Hematopoietic multipotent progenitor cell treated with erythropoietin and hydrocortisone succinate and interleukin-3 and kit ligand, for 15 days (in vitro differentiated cells): Measurements from ENCODE around the gene TTF1.

Experiments
- DNase-seq: peaks from one replicate; pipeline ENCODE4 v3.0.0-alpha.2; 2015; ENCODE audit warnings: low spot score

Gene TTF1

GRCh38 chr9:132364068-132364467 is 42.6 kb downstream of the TTF1 start:
- no peak for DNase-seq

- DNase-seq = no peak
These were observed 48.9 kb downstream of the TTF1 start for GRCh38 chr9:132357764-132358163.

GRCh38 chr9:132356324-132356924 is 50.2 kb downstream of the TTF1 start:
- no peak for DNase-seq

- peak; percentile 97 for DNase-seq
These were observed 51.8 kb downstream of the TTF1 start, which contains the start of gene SETX for GRCh38 chr9:132354637-132355355. Gene SETX, minus strand, starts transcription at chr9:132354986. Its CDS starts 5,558 bp downstream, at chr9:132349428.

- DNase-seq = peak; percentile 12
These were observed 55.1 kb downstream of the TTF1 start for GRCh38 chr9:132351404-132352045.

DNA sequence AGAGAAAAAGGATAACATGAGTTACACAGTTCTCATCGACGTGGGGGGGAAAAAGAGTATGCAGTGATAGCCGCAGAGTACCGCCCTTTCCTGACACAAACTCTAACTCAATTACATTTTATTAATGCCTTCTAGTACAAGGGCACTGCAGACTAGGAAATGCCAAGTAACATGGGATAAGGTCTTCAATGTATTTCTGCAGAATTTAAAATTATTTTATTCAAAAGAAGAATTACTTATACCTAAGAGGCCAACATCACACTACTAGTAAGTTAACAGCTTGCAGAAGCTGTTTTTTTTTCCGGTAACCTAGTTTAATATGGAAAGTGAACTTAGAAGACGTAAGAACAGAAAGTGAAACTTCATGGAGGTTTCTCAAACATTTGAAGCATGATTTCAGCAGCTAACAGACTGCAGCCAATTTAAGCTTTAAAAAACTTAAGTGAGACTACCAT is 55.8 kb downstream of the TTF1 start:
- peak; percentile 30 for DNase-seq

DNA sequence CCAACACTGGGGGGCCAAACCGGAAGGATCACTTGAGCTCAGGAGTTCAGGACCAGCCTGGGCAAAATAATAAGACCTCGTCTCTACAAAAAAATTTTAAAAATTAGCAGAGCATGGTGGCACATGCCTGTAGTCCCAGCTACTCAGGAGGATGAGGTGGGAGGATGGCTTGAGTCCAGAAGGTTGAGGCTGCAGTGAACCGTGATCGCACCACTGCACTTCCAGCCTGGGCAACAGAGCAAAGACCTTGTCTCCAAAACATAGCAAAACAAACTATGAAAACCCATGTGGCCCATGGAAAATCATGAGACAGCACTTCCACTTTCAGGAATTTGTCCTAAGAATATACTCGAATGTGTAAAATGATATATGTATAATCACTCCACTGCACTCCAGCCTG is 58.0 kb downstream of the TTF1 start:
- no peak for DNase-seq

DNA sequence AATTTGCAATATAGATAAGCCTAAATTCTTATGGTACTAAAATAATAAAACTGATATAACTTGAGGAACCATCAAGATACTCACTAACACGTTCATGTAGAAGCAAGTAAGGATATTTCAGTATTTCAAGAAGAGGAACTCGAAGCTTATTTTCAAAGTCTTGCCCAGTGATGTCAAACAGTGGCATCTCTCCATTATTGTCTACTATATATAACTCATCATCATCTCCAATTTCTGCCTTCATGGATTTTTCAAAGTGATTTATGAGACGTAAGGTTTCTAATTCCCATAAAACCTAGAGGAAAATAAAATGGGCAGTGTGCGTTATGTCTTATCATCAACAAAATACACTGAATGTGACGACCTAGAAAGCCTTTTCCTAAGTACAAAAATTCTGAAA is 60.5 kb downstream of the TTF1 start:
- no peak for DNase-seq

GRCh38 chr9:132341177-132341840 is 65.3 kb downstream of the TTF1 start:
- DNase-seq = no peak

DNA sequence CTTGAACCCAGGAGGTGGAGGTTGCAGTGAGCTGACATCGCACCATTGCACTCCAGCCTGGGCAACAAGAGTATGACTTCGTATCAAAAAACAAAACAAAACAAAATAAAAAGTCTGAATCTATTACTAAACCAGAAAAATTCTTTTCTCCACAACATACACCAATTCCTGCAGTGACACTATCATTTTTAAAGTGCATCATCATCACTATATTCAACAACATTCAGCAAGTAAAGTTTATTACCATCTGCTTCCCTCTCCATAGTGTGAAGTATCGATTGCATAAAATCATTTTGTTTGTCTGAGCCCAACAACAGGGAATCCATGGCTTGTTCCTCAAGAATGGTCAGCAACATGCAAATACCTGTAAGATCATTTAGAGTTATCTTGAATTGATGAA is 72.3 kb downstream of the TTF1 start:
- no peak for DNase-seq

- DNase-seq = no peak
These were observed 73.1 kb downstream of the TTF1 start for GRCh38 chr9:132333556-132333955.

GRCh38 chr9:132328580-132328979 is 78.1 kb downstream of the TTF1 start:
- DNase-seq = no peak

DNA sequence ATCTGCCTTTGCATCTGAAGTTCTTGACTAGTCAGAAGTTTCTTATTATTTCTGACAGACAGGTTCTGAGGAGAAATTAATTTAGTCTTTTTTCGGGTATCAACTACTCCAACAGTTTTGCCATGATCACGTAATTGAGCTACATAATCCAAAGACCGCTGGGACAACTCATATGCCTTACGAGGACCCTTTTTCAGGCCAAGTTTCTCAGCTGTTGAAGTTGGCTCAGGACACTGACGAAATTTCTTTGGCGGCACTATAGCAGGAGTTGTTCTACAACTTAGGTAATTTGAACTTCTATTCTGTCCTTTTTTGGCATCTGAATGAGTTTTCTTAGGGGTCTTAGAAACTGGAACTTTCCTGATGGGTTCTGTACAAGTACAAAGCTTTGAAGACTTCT is 79.1 kb downstream of the TTF1 start:
- no peak for DNase-seq
